Bronchial epithelial cell (primary cell): Measurements from ENCODE around the gene IRF4. TPM values are rescaled to one million over a fixed set of nuclear protein-coding genes. Genes with fewer than 3 reads are reported as not detected.
"Not testable (repeated sequence)": the region's sequence is repeated elsewhere in the genome, so short reads cannot be mapped to it uniquely, and the experiment has no call there.

ENCODE experiments used
- DNase-seq: peaks from one replicate; pipeline ENCODE4 v3.0.0-alpha.2; 2010; ENCODE audit warnings: low read depth
- FAIRE-seq: peaks from 2 replicates; lab custom pipeline; 2011; peaks lifted over from hg19 to GRCh38; lab: Jason Lieb, UNC
- H3K27me3 ChIP-seq: 2 replicates; pipeline ENCODE4 v1.5.1; 2011; ENCODE audit warnings: low read length; ENCODE audit not compliant: control insufficient read depth, insufficient read depth
- H3K36me3 ChIP-seq: 2 replicates; pipeline ENCODE4 v1.5.1; 2011; ENCODE audit warnings: low read length; ENCODE audit not compliant: control insufficient read depth, insufficient read depth
- H3K4me3 ChIP-seq: 2 replicates; pipeline ENCODE4 v1.5.1; 2011; ENCODE audit warnings: mild to moderate bottlenecking, low read depth, low read length, control low read depth
- CTCF ChIP-seq: IDR thresholded peaks from 2 replicates; pipeline ENCODE4 v1.5.1; 2011; ENCODE audit warnings: mild to moderate bottlenecking, moderate library complexity, low read length, control low read depth, inconsistent platforms; ENCODE audit not compliant: insufficient read depth, severe bottlenecking
- total RNA-seq: library from RNA; depleted of rRNA; stranded (reverse); fragments of >200 nt; gene quantifications from 2 replicates; pipeline ENCODE4 v1.2.1, GENCODE V29; 2014

The IRF4 gene
- total RNA-seq, 1 donor from 2014 or later: not detected

- DNase-seq: no peak
- TF ChIP-seq CTCF: no peak
- FAIRE-seq: peak; percentile 60
- H3K36me3 ChIP-seq: no peaks in the 10 kb centered on the region
- no peak overlapping the region for H3K4me3 ChIP-seq
- no peaks in the 10 kb centered on the region for H3K27me3 ChIP-seq
These were observed 31.7 kb downstream of the IRF4 start for GRCh38 chr6:423055-423798.

- FAIRE-seq: no peak
- TF ChIP-seq CTCF: no peak
- no peak for DNase-seq
- Histone ChIP-seq H3K4me3 (no peak overlapping the region), H3K27me3 (no peaks in the 10 kb centered on the region), H3K36me3 (no peaks in the 10 kb centered on the region)
These were observed 32.3 kb downstream of the IRF4 start for GRCh38 chr6:423799-424345.

GRCh38 chr6:424741-425417, 33.3 kb downstream of the IRF4 start:
- DNase-seq: no peak
- Histone ChIP-seq H3K27me3 (peaks cover 2% of the 10 kb centered on the region), H3K36me3 (no peaks in the 10 kb centered on the region), H3K4me3 (no peak overlapping the region)
- no peak for TF ChIP-seq CTCF
- FAIRE-seq: no peak

GRCh38 chr6:425418-425788, 33.9 kb downstream of the IRF4 start:
- not testable (repeated sequence) for H3K27me3 ChIP-seq, H3K4me3 ChIP-seq, H3K36me3 ChIP-seq, DNase-seq, FAIRE-seq

GRCh38 chr6:426198-426738, 34.7 kb downstream of the IRF4 start:
- DNase-seq, H3K4me3 ChIP-seq, H3K36me3 ChIP-seq, FAIRE-seq, H3K27me3 ChIP-seq: not testable (repeated sequence)

GRCh38 chr6:428047-428603, 36.6 kb downstream of the IRF4 start:
- peaks cover 3% of the 10 kb centered on the region for H3K27me3 ChIP-seq
- H3K36me3 ChIP-seq: no peaks in the 10 kb centered on the region
- DNase-seq: no peak
- no peak overlapping the region for H3K4me3 ChIP-seq
- TF ChIP-seq CTCF: no peak
- FAIRE-seq: no peak
